K562 (cell line): ENCODE results near the gene TRIAP1. TPM values are rescaled to one million over a fixed set of nuclear protein-coding genes. Genes with fewer than 3 reads are reported as not detected.

Experiments used
- E2F1 ChIP-seq: sonication (generic); formaldehyde crosslinking; IDR thresholded peaks from 2 replicates; pipeline ENCODE4 v1.8.1; 2023; ENCODE audit warnings: mild to moderate bottlenecking, missing genetic modification reagents, moderate library complexity
- EGR1 ChIP-seq: fragments of 450-650 bp; conservative IDR thresholded peaks from 2 replicates; pipeline ENCODE4 v1.6.1; 2017; ENCODE audit warnings: mild to moderate bottlenecking
- ETV6 ChIP-seq, 3 experiments: fragments of 150-350 bp in 1 of 3; sonication (generic) in 1 of 3; formaldehyde crosslinking in 1 of 3; IDR thresholded peaks; 2 replicates each; pipeline versions ENCODE4 v1.6.1 to v1.8.0; 2014 to 2022; ENCODE audit warnings: borderline replicate concordance in 2 of 3, low read depth in 2 of 3, antibody characterized with exemption in 1 of 3, low read length in 1 of 3, mild to moderate bottlenecking in 1 of 3, missing genetic modification reagents in 1 of 3
- HNRNPL ChIP-seq: fragments of 200-400 bp; formaldehyde crosslinking; IDR thresholded peaks from 2 replicates; pipeline ENCODE4 v1.6.1; 2017; ENCODE audit warnings: low read depth, mild to moderate bottlenecking, low read length
- HOXB6 ChIP-seq: fragments of 250-450 bp; sonication (Bioruptor Pico); IDR thresholded peaks from 2 replicates; pipeline ENCODE4 v1.5.1; 2022; ENCODE audit warnings: mild to moderate bottlenecking, borderline replicate concordance
- IRF2 ChIP-seq: sonication (generic); formaldehyde crosslinking; IDR thresholded peaks from 2 replicates; pipeline ENCODE4 v1.8.1; 2022; ENCODE audit warnings: mild to moderate bottlenecking, missing genetic modification reagents
- KAT8 ChIP-seq: fragments of 450-650 bp; IDR thresholded peaks from 2 replicates; pipeline ENCODE4 v1.6.1; 2016; ENCODE audit warnings: low read depth, mild to moderate bottlenecking
- MEIS2 ChIP-seq: fragments of 450-650 bp; IDR thresholded peaks from 2 replicates; pipeline ENCODE4 v1.6.1; 2014; ENCODE audit warnings: mild to moderate bottlenecking; ENCODE audit not compliant: partially characterized antibody
- NR2C1 ChIP-seq, 2 experiments: fragments of 450-650 bp; IDR thresholded peaks; 2 replicates each; pipeline ENCODE4 v1.6.1; 2017; ENCODE audit warnings: mild to moderate bottlenecking in 2 of 2, antibody characterized with exemption in 1 of 2, inconsistent platforms in 1 of 2, missing compliant biosample characterization in 1 of 2, missing genetic modification characterization in 1 of 2
- POLR2AphosphoS5 ChIP-seq: IDR thresholded peaks from 2 replicates; pipeline ENCODE4 v1.6.1; 2011; ENCODE audit warnings: mild to moderate bottlenecking, low read depth, low read length, moderate library complexity; ENCODE audit not compliant: control insufficient read depth, insufficient read depth
- SREBF2 ChIP-seq: sonication (generic); formaldehyde crosslinking; IDR thresholded peaks from 2 replicates; pipeline ENCODE4 v1.4.0; 2020; ENCODE audit warnings: mild to moderate bottlenecking, missing genetic modification reagents
- TSC22D4 ChIP-seq: fragments of 450-650 bp; IDR thresholded peaks from 2 replicates; pipeline ENCODE4 v1.6.1; 2016; ENCODE audit warnings: missing genetic modification characterization, missing biosample characterization, control low read depth
- ZNF3 ChIP-seq: fragments of 250-450 bp; sonication (Bioruptor Pico); IDR thresholded peaks from 2 replicates; pipeline ENCODE4 v1.5.0; 2021; ENCODE audit warnings: mild to moderate bottlenecking, moderate library complexity
- ZNF518B ChIP-seq: fragments of 250-450 bp; sonication (Bioruptor Pico); IDR thresholded peaks from 2 replicates; pipeline ENCODE4 v1.5.0; 2021; ENCODE audit warnings: mild to moderate bottlenecking, moderate library complexity
- ZNF589 ChIP-seq: fragments of 200-800 bp; sonication (Bioruptor generic); IDR thresholded peaks from 2 replicates; pipeline ENCODE4 v1.6.1; 2016; ENCODE audit warnings: low read depth, missing genetic modification characterization, missing compliant biosample characterization
- polyA plus RNA-seq, 8 experiments: library from polyadenylated mRNA; depleted of rRNA in 4 of 8; stranded (reverse) in 5 of 8; unstranded in 3 of 8; fragments of >200 nt; fragmentation: Nextera tagmentation in 2 of 8; fragmentation: Illumina TruSeq in 1 of 8; extraction: Ambion mirVana in 2 of 8; extraction: Trizol in 1 of 8; gene quantifications; 2 replicates each; pipeline versions ENCODE4 v1.2.1 to v1.2.3, GENCODE V29; 2011 to 2014; ENCODE audit warnings: inconsistent platforms in 1 of 8, missing spikeins in 1 of 8
- total RNA-seq, 7 experiments: library from RNA; depleted of rRNA in 6 of 7; stranded (reverse); fragments of >200 nt in 6 of 7; fragmentation: Illumina TruSeq in 2 of 7; extraction: Trizol in 2 of 7; gene quantifications; 2 replicates each; pipeline versions ENCODE4 v1.2.1 to v1.2.3, GENCODE V29; 2011 to 2021; ENCODE audit warnings: low replicate concordance in 1 of 7

Gene TRIAP1
- total and polyA plus RNA-seq, 9 of the 15 experiments (the other 6 are each of a cell fraction or from before 2014, with no cell fraction given), result 37.3 to 354 (median 65.4) TPM

GRCh38 chr12:120469450-120470149, 23.4 kb upstream of the TRIAP1 start, which contains the start of gene SRSF9 (continued):
- TF ChIP-seq E2F1 (CRISPR knock-in tag) (peak; percentile 72; the same call in 1 of the 2 replicates), ZNF518B (no peak), HOXB6 (no peak), ZNF3 (CRISPR knock-in tag) (no peak), TSC22D4 (tag) (no peak), HNRNPL (peak; percentile 60; the same call in 1 of the 2 replicates), POLR2AphosphoS5 (peak; percentile 80), MEIS2 (peak; percentile 84), SREBF2 (CRISPR knock-in tag) (no peak), ZNF589 (CRISPR knock-in tag) (0 out of 2 replicates have a peak, but pooled peaks have one; percentile 32), NR2C1 (IDR thresholded peaks at IDR 0.05) (no peak), NR2C1 (tag; IDR thresholded peaks at IDR 0.05) (peak; percentile 60), ETV6 (IDR thresholded peaks at IDR 0.05; ENCODE audit: borderline replicate concordance in 1 of 2, low read depth in 2 of 2, low read length in 1 of 2) (0 out of 4 replicates have a peak, but pooled peaks of 1 of the 2 experiments have one; percentile 50), ETV6 (CRISPR knock-in tag; IDR thresholded peaks at IDR 0.05; ENCODE audit: borderline replicate concordance) (no peak), EGR1 (no peak), IRF2 (CRISPR knock-in tag) (no peak), KAT8 (no peak)
